ENCODE data around the gene MORN4. TPM values are rescaled to one million over a fixed set of nuclear protein-coding genes. Genes with fewer than 3 reads are reported as not detected.

MORN4 gene
- total RNA-seq, 1 experiment from 2014 or later: 14.5 TPM

GRCh38 chr10:97575127-97575668 lies 58.1 kb downstream of the MORN4 start:
- H3K36me3 Mint-ChIP-seq (ENCODE audit: insufficient read depth, unreplicated experiment): peaks cover 7% of the 10 kb centered on the region
- H3K27me3 Mint-ChIP-seq (ENCODE audit: insufficient read depth, unreplicated experiment): no peaks in the 10 kb centered on the region
- CTCF ChIA-PET: interaction anchor here (0.6 to 12.4 kb wide), 11 partner anchors 9 to 231 kb away, joined by 3 to 373 read pairs (median 3); partner anchors contain the start of genes C10orf62 and HOGA1
- H3K4me1 Mint-ChIP-seq (ENCODE audit: insufficient read depth, unreplicated experiment): peaks cover 40% of the 10 kb centered on the region
- no peak overlapping the region for H3K4me3 Mint-ChIP-seq (ENCODE audit: unreplicated experiment)
- no peak for DNase-seq (ENCODE audit: unreplicated experiment)
- intact Hi-C loops (cut with micrococcal nuclease): no loop called here
- no TSS peak for BruUV-seq (replicated peaks)
- peak overlapping the region; percentile 21 for H3K27ac Mint-ChIP-seq (ENCODE audit: low read depth, unreplicated experiment)
- TF ChIP-seq, protein P1, sequence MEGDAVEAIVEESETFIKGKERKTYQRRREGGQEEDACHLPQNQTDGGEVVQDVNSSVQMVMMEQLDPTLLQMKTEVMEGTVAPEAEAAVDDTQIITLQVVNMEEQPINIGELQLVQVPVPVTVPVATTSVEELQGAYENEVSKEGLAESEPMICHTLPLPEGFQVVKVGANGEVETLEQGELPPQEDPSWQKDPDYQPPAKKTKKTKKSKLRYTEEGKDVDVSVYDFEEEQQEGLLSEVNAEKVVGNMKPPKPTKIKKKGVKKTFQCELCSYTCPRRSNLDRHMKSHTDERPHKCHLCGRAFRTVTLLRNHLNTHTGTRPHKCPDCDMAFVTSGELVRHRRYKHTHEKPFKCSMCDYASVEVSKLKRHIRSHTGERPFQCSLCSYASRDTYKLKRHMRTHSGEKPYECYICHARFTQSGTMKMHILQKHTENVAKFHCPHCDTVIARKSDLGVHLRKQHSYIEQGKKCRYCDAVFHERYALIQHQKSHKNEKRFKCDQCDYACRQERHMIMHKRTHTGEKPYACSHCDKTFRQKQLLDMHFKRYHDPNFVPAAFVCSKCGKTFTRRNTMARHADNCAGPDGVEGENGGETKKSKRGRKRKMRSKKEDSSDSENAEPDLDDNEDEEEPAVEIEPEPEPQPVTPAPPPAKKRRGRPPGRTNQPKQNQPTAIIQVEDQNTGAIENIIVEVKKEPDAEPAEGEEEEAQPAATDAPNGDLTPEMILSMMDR (IDR thresholded peaks at IDR 0.05; ENCODE audit: unreplicated experiment): no peak
- no peaks in the 10 kb centered on the region for H3K9me3 Mint-ChIP-seq (ENCODE audit: unreplicated experiment)
- POLR2A ChIA-PET: interaction anchor here (0.6 to 6.5 kb wide), 20 partner anchors 10 to 174 kb away, joined by 3 to 184 read pairs (median 5); partner anchors contain the start of genes HOGA1, PI4K2A, RRP12 and UBTD1

GRCh38 chr10:97574374-97575126 lies 58.8 kb downstream of the MORN4 start:
- peak overlapping the region; percentile 21 for H3K27ac Mint-ChIP-seq (ENCODE audit: low read depth, unreplicated experiment)
- POLR2A ChIA-PET: interaction anchor here (0.8 to 6.5 kb wide), 18 partner anchors 10 to 173 kb away, joined by 3 to 184 read pairs (median 5); partner anchors contain the start of genes HOGA1, PI4K2A, RRP12 and UBTD1
- TF ChIP-seq, protein P1 (IDR thresholded peaks at IDR 0.05; ENCODE audit: unreplicated experiment): no peak
- H3K4me3 Mint-ChIP-seq (ENCODE audit: unreplicated experiment): no peak overlapping the region
- H3K27me3 Mint-ChIP-seq (ENCODE audit: insufficient read depth, unreplicated experiment): no peaks in the 10 kb centered on the region
- no peaks in the 10 kb centered on the region for H3K9me3 Mint-ChIP-seq (ENCODE audit: unreplicated experiment)
- BruUV-seq (replicated peaks): no TSS peak
- intact Hi-C loops (cut with micrococcal nuclease): loop anchor here (5.0 kb wide), 2 partner anchors 112 to 158 kb away; no protein-coding TSS in a partner anchor
- CTCF ChIA-PET: interaction anchor here (0.5 to 12.4 kb wide), 15 partner anchors 9 to 151 kb away, joined by 3 to 373 read pairs (median 4); partner anchors contain the start of genes HOGA1 and MORN4
- DNase-seq (ENCODE audit: unreplicated experiment): peak; percentile 99
- peaks cover under 1% of the 10 kb centered on the region for H3K36me3 Mint-ChIP-seq (ENCODE audit: insufficient read depth, unreplicated experiment)
- peaks cover 40% of the 10 kb centered on the region for H3K4me1 Mint-ChIP-seq (ENCODE audit: insufficient read depth, unreplicated experiment)

DNA sequence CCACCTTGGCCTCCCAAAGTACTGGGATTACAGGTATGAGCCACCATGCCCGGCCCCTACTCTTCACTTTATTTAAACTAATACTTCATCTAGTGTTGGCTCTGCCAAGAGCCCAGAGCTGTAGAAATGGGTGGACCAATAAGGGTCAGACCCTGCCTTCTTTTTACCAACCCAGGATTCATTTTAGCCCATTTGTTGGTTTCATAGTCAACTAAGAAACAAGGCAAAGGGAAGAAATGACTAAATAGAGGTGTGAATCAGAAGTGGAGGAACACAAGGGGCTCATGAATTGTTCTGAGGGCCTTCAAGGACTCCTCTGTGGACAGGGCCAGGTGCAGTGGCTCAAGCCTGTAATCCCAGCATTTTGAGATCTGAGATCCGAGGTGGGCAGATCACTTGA lies 59.6 kb downstream of the MORN4 start:
- ChIA-PET CTCF (interaction anchor here (0.6 to 12.4 kb wide), 12 partner anchors 8 to 336 kb away, joined by 3 to 373 read pairs (median 4); partner anchors contain the start of genes HOGA1, MORN4 and RRP12), POLR2A (interaction anchor here (0.7 to 6.5 kb wide), 8 partner anchors 11 to 98 kb away, joined by 3 to 184 read pairs (median 10); partner anchors contain the start of gene HOGA1)
- intact Hi-C loops (cut with micrococcal nuclease): loop anchor here (5.0 kb wide), 2 partner anchors 111 to 159 kb away; no protein-coding TSS in a partner anchor
- Mint-ChIP-seq H3K27me3 (ENCODE audit: insufficient read depth, unreplicated experiment) (no peaks in the 10 kb centered on the region), H3K9me3 (ENCODE audit: unreplicated experiment) (no peaks in the 10 kb centered on the region), H3K4me1 (ENCODE audit: insufficient read depth, unreplicated experiment) (peaks cover 40% of the 10 kb centered on the region), H3K27ac (ENCODE audit: low read depth, unreplicated experiment) (peak overlapping the region; percentile 57), H3K36me3 (ENCODE audit: insufficient read depth, unreplicated experiment) (peaks cover under 1% of the 10 kb centered on the region), H3K4me3 (ENCODE audit: unreplicated experiment) (no peak overlapping the region)
- DNase-seq (ENCODE audit: unreplicated experiment): no peak
- TF ChIP-seq, protein P1 (IDR thresholded peaks at IDR 0.05; ENCODE audit: unreplicated experiment): no peak
- no TSS peak for BruUV-seq (replicated peaks)

DNA sequence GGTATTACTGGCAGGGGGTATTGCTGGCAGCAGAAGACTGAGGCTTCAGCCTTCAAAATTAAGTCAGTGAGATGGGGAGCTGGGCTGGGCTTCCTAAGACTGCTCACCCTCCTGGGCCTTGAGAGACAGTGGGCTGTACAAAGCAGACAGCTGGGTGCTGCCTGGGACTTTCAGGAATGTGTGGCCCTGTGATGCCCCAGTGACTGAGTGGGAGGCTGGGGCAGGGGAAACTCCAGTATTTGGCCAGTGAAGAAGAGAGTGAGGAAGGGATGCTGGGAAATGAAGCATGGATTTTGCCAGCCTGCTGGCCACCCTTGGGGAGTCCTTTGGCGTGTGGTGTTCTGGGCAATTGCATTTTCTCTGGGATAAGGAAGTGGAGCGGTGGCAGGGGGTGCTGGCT lies 60.3 kb downstream of the MORN4 start:
- no peak for DNase-seq (ENCODE audit: unreplicated experiment)
- Mint-ChIP-seq H3K9me3 (ENCODE audit: unreplicated experiment) (no peaks in the 10 kb centered on the region), H3K36me3 (ENCODE audit: insufficient read depth, unreplicated experiment) (peaks cover 5% of the 10 kb centered on the region), H3K27ac (ENCODE audit: low read depth, unreplicated experiment) (peak overlapping the region; percentile 57), H3K4me1 (ENCODE audit: insufficient read depth, unreplicated experiment) (peaks cover 40% of the 10 kb centered on the region), H3K4me3 (ENCODE audit: unreplicated experiment) (peak overlapping the region; percentile 20), H3K27me3 (ENCODE audit: insufficient read depth, unreplicated experiment) (no peaks in the 10 kb centered on the region)
- CTCF ChIA-PET: interaction anchor here (0.6 to 12.4 kb wide), 28 partner anchors 8 to 335 kb away, joined by 3 to 373 read pairs (median 6); partner anchors contain the start of genes HOGA1 and RRP12
- BruUV-seq (replicated peaks): no TSS peak
- intact Hi-C loops (cut with micrococcal nuclease): loop anchor here (5.0 kb wide), 2 partner anchors 111 to 159 kb away; no protein-coding TSS in a partner anchor
- POLR2A ChIA-PET: interaction anchor here (0.6 to 6.5 kb wide), 12 partner anchors 11 to 116 kb away, joined by 3 to 184 read pairs (median 13); partner anchors contain the start of genes AVPI1, HOGA1, PI4K2A and UBTD1
- TF ChIP-seq, protein P1 (IDR thresholded peaks at IDR 0.05; ENCODE audit: unreplicated experiment): no peak
